CD4-positive, alpha-beta T cell (primary cell): ENCODE data around the gene NKX2-2. TPM values are rescaled to one million over a fixed set of nuclear protein-coding genes. Genes with fewer than 3 reads are reported as not detected.

Experiments used
- ATAC-seq: fragments of 200-7000 bp; cut with Tn5 transposase; one replicate; pipeline ENCODE4 v1.10.0; 2022; ENCODE audit warnings: mild to moderate bottlenecking; ENCODE audit not compliant: poor library complexity
- CTCF ChIA-PET: fragments of 350-600 bp; sonication (Branson Sonifier 250); formaldehyde crosslinking; loops from one replicate; lab custom pipeline; 2021; ENCODE audit warnings: antibody characterized with exemption, inconsistent platforms; lab: Charles Lee
- POLR2A ChIA-PET: fragments of 350-600 bp; sonication (Branson Sonifier 250); formaldehyde crosslinking; loops from one replicate; lab custom pipeline; 2021; ENCODE audit warnings: antibody characterized with exemption, inconsistent platforms; lab: Charles Lee
- DNase-seq, 14 experiments: peaks; one replicate each; pipeline ENCODE4 v3.0.0-alpha.2; 2013 to 2020; ENCODE audit warnings: mixed read lengths in 2 of 14
- H3K27ac ChIP-seq, 2 donors: one replicate each; pipeline versions ENCODE4 v1.5.1 to v1.7.0; 2013; ENCODE audit warnings: low read length in 2 of 2, low read depth in 1 of 2, mild to moderate bottlenecking in 1 of 2
- H3K27me3 ChIP-seq, 2 experiments: 1 replicate in 1 of 2; 2 replicates in 1 of 2; pipeline versions ENCODE4 v1.6.1 to v1.7.0; 2013; ENCODE audit warnings: low read length in 2 of 2, control low read depth in 1 of 2, mild to moderate bottlenecking in 1 of 2, moderate library complexity in 1 of 2; ENCODE audit not compliant: insufficient read depth in 2 of 2, control insufficient read depth in 1 of 2
- H3K36me3 ChIP-seq: one replicate; pipeline ENCODE4 v1.6.1; 2013; ENCODE audit warnings: low read length, control low read depth; ENCODE audit not compliant: insufficient read depth
- H3K4me1 ChIP-seq: one replicate; pipeline ENCODE4 v1.6.1; 2013; ENCODE audit warnings: low read length, control low read depth; ENCODE audit not compliant: insufficient read depth
- H3K4me3 ChIP-seq: one replicate; pipeline ENCODE4 v1.5.1; 2013; ENCODE audit warnings: mild to moderate bottlenecking, low read length, moderate library complexity
- H3K9me3 ChIP-seq, 2 experiments: 1 replicate in 1 of 2; 2 replicates in 1 of 2; pipeline versions ENCODE4 v1.6.1 to v1.7.0; 2013; ENCODE audit warnings: low read length in 2 of 2, mild to moderate bottlenecking in 2 of 2, control low read depth in 1 of 2, moderate library complexity in 1 of 2; ENCODE audit not compliant: control insufficient read depth in 1 of 2, insufficient read depth in 1 of 2
- H3K27ac Mint-ChIP-seq: one replicate; pipeline ENCODE4 v1.8.0; 2020; ENCODE audit warnings: mixed read lengths
- H3K27me3 Mint-ChIP-seq: one replicate; pipeline ENCODE4 v1.8.0; 2021; ENCODE audit warnings: mixed read lengths
- H3K36me3 Mint-ChIP-seq: one replicate; pipeline ENCODE4 v1.8.0; 2021; ENCODE audit warnings: low read depth, mixed read lengths
- H3K4me1 Mint-ChIP-seq: one replicate; pipeline ENCODE4 v1.8.0; 2021; ENCODE audit warnings: low read depth, mixed read lengths
- H3K4me3 Mint-ChIP-seq: one replicate; pipeline ENCODE4 v1.8.0; 2020; ENCODE audit warnings: mild to moderate bottlenecking, mixed read lengths
- H3K9me3 Mint-ChIP-seq: one replicate; pipeline ENCODE4 v1.8.0; 2020; ENCODE audit warnings: mixed read lengths
- CTCF ChIP-seq: fragments of 200-600 bp; IDR thresholded peaks from one replicate; pipeline ENCODE4 v1.8.0; 2022; ENCODE audit warnings: antibody characterized with exemption, mild to moderate bottlenecking
- intact Hi-C, 2 experiments: fragments of 100-400 bp; cut with DNase I in 1 of 2; cut with micrococcal nuclease in 1 of 2; formaldehyde crosslinking; loops; one replicate each; pipeline versions ENCODE4 v1.15.1 to v1.9.0; 2023 to 2025; cut with DNase I, micrococcal nuclease
- polyA plus RNA-seq, 2 donors: library from polyadenylated mRNA; unstranded; fragments of 120-200 nt; gene quantifications; one replicate each; pipeline ENCODE4 v1.2.1, GENCODE V29; 2013
- total RNA-seq, 174 experiments: library from RNA in 2 of 174; stranded (reverse) in 2 of 174; gene quantifications; one replicate each; pipeline ENCODE4 v1.2.3 and lab custom pipeline; 2021 to 2026

NKX2-2 gene
- total RNA-seq (not detected), total RNA-seq (lab: John Stamatoyannopoulos, UW) (0 to 0.16 (median 0) reads per million in 172 experiments)
- not detected for polyA plus RNA-seq (2013, experiment 1 of 2)
- polyA plus RNA-seq (2013, experiment 2 of 2), result not detected

- no peak within 1 kb of the TSS for H3K27ac Mint-ChIP-seq
- DNase-seq (peak in 2 of 14 experiments; percentile 20 to 21), ATAC-seq (no peak)
- no peaks in the 10 kb centered on the region for H3K36me3 Mint-ChIP-seq
- peaks cover 0 to 62% of the 10 kb centered on the region in 2 experiments for H3K9me3 ChIP-seq
- peaks cover 90 to 93% of the 10 kb centered on the region in 2 experiments for H3K27me3 ChIP-seq
- no peak within 1 kb of the TSS for H3K27ac ChIP-seq
- TF ChIP-seq CTCF, result no peak
- H3K36me3 ChIP-seq, result no peaks in the 10 kb centered on the region
- peaks cover 93% of the 10 kb centered on the region for H3K27me3 Mint-ChIP-seq
- CTCF ChIA-PET, result interaction anchor here (1.2 kb wide), 1 partner anchor 278 kb away, joined by 3 read pairs; no protein-coding TSS in a partner anchor
- POLR2A ChIA-PET, result interaction anchor here (0.9 kb wide), 1 partner anchor 34 kb away, joined by 3 read pairs; no protein-coding TSS in a partner anchor
- peak within 1 kb of the TSS; percentile 28 for H3K4me3 ChIP-seq
- H3K9me3 Mint-ChIP-seq, result no peaks in the 10 kb centered on the region
- intact Hi-C loops, result loop anchor here in 1 of 2 experiments (10.0 kb wide), 1 partner anchor 799 kb away; the partner anchor contains the start of gene RALGAPA2
- H3K4me1 ChIP-seq, result peaks cover 85% of the 10 kb centered on the region
- peaks cover 76% of the 10 kb centered on the region for H3K4me1 Mint-ChIP-seq
- peak within 1 kb of the TSS; percentile 82 for H3K4me3 Mint-ChIP-seq
Measured at GRCh38 chr20:21513881-21514540, at the start of gene NKX2-2. Gene NKX2-2, minus strand, starts transcription at chr20:21514064. Its CDS starts 395 bp downstream, at chr20:21513669.

- Histone ChIP-seq H3K27ac (no peak overlapping the region), H3K36me3 (no peaks in the 10 kb centered on the region), H3K4me1 (peaks cover 8% of the 10 kb centered on the region), H3K9me3 (peaks cover 0 to 8% of the 10 kb centered on the region in 2 experiments), H3K4me3 (no peak overlapping the region), H3K27me3 (no peaks in the 10 kb centered on the region)
- ATAC-seq (no peak), DNase-seq (no peak)
- TF ChIP-seq CTCF, result no peak
- no peak overlapping the region for H3K27ac Mint-ChIP-seq
- H3K4me3 Mint-ChIP-seq, result no peak overlapping the region
- no peaks in the 10 kb centered on the region for H3K36me3 Mint-ChIP-seq
- peaks cover 16% of the 10 kb centered on the region for H3K27me3 Mint-ChIP-seq
- ChIA-PET CTCF (interaction anchor here (1.0 kb wide), 1 partner anchor 57 kb away, joined by 3 read pairs; no protein-coding TSS in a partner anchor), POLR2A (interaction anchor here (1.5 to 1.6 kb wide), 2 partner anchors 12 to 15 kb away, joined by 3 to 4 read pairs; no protein-coding TSS in a partner anchor)
- H3K4me1 Mint-ChIP-seq, result peaks cover 17% of the 10 kb centered on the region
- peaks cover 2% of the 10 kb centered on the region for H3K9me3 Mint-ChIP-seq
- intact Hi-C loops, result no loop called here
Measured at GRCh38 chr20:21562656-21563055, 48.8 kb upstream of the NKX2-2 start.

- no peaks in the 10 kb centered on the region for H3K36me3 ChIP-seq
- DNase-seq, result peak in 2 of 14 experiments; percentile 14 to 37
- H3K4me1 ChIP-seq, result peaks cover 33% of the 10 kb centered on the region
- peaks cover 2% of the 10 kb centered on the region for H3K9me3 Mint-ChIP-seq
- ATAC-seq, result no peak
- peaks cover 13% of the 10 kb centered on the region for H3K27me3 Mint-ChIP-seq
- intact Hi-C loops, result no loop called here
- ChIA-PET CTCF (no interaction called here), POLR2A (interaction anchor here (3.2 kb wide), 1 partner anchor 10 kb away, joined by 24 read pairs; no protein-coding TSS in a partner anchor)
- H3K36me3 Mint-ChIP-seq, result no peaks in the 10 kb centered on the region
- no peaks in the 10 kb centered on the region for H3K27me3 ChIP-seq
- H3K9me3 ChIP-seq, result peaks cover 0 to 8% of the 10 kb centered on the region in 2 experiments
- peak overlapping the region; percentile 31 for H3K4me3 Mint-ChIP-seq
- no peak for TF ChIP-seq CTCF
- peak overlapping the region; percentile 25 for H3K4me3 ChIP-seq
- H3K4me1 Mint-ChIP-seq, result peaks cover 48% of the 10 kb centered on the region
- H3K27ac Mint-ChIP-seq, result peak overlapping the region; percentile 46
- H3K27ac ChIP-seq, result no peak overlapping the region
Measured at GRCh38 chr20:21559305-21559704, 45.4 kb upstream of the NKX2-2 start.
